BJ (cell line): ENCODE measurements around the gene MAN2A1. TPM values are rescaled to one million over a fixed set of nuclear protein-coding genes. Genes with fewer than 3 reads are reported as not detected.

ENCODE experiments used
- CTCF ChIA-PET: fragments of 350-600 bp; formaldehyde crosslinking; extraction: SDS; loops from one replicate; lab custom pipeline; 2021; ENCODE audit warnings: antibody characterized with exemption, inconsistent platforms; lab: Yijun Ruan, JAX
- POLR2A ChIA-PET: fragments of 300-600 bp; sonication (Branson Sonifier 250); formaldehyde crosslinking; extraction: SDS; loops from one replicate; lab custom pipeline; 2021; ENCODE audit warnings: antibody characterized with exemption; lab: Charles Lee
- DNase-seq: peaks from one replicate; pipeline ENCODE4 v3.0.0-alpha.2; 2011; ENCODE audit warnings: low read depth
- H3K27me3 ChIP-seq: 2 replicates; pipeline ENCODE4 v1.6.0; 2011; ENCODE audit warnings: low read length; ENCODE audit not compliant: control insufficient read depth, insufficient read depth
- H3K36me3 ChIP-seq: 2 replicates; pipeline ENCODE4 v1.5.1; 2011; ENCODE audit warnings: low read length; ENCODE audit not compliant: control insufficient read depth, insufficient read depth
- H3K4me3 ChIP-seq: 2 replicates; pipeline ENCODE4 v1.5.1; 2011; ENCODE audit warnings: low read depth, mild to moderate bottlenecking, control low read depth, low read length
- polyA plus RNA-seq: library from polyadenylated mRNA; depleted of rRNA; stranded (reverse); fragments of >200 nt; gene quantifications from 2 replicates; pipeline ENCODE4 v1.2.3, GENCODE V29; 2011
- TF ChIP-seq, protein P1 (sequence below): IDR thresholded peaks from 2 replicates; pipeline ENCODE4 v1.5.1; 2011; ENCODE audit warnings: low read depth, mild to moderate bottlenecking, control low read depth, inconsistent platforms, low read length, moderate library complexity; ENCODE audit not compliant: insufficient read depth

MAN2A1 gene
- polyA plus RNA-seq, 1 experiment: 18.4 TPM

DNA sequence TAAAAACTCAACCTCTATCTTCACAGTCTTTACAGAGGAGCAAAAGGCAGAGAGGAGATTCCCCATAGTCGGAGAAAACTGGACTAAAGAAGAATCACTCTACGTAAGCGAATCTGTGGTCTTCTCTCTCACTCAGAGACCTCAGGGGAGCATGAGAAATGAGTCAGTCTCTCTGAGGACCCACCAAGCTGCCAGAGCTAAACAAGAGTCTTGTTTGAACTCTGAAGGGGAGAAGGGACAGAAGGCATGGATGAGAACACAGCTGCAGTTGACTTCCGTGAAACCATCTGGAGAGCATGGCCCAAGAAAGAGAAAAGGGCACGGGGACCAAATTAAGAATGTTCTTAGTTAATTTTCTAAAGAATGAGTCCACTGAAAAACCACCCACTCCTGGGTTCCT lies 12.8 kb upstream of the MAN2A1 start:
- no peaks in the 10 kb centered on the region for H3K36me3 ChIP-seq
- H3K27me3 ChIP-seq: peaks cover 4% of the 10 kb centered on the region; the same call in 1 of the 2 replicates
- CTCF ChIA-PET: interaction anchor here (0.7 to 1.6 kb wide), 2 partner anchors 11 to 115 kb away, joined by 3 to 4 read pairs; no protein-coding TSS in a partner anchor
- TF ChIP-seq, protein P1, sequence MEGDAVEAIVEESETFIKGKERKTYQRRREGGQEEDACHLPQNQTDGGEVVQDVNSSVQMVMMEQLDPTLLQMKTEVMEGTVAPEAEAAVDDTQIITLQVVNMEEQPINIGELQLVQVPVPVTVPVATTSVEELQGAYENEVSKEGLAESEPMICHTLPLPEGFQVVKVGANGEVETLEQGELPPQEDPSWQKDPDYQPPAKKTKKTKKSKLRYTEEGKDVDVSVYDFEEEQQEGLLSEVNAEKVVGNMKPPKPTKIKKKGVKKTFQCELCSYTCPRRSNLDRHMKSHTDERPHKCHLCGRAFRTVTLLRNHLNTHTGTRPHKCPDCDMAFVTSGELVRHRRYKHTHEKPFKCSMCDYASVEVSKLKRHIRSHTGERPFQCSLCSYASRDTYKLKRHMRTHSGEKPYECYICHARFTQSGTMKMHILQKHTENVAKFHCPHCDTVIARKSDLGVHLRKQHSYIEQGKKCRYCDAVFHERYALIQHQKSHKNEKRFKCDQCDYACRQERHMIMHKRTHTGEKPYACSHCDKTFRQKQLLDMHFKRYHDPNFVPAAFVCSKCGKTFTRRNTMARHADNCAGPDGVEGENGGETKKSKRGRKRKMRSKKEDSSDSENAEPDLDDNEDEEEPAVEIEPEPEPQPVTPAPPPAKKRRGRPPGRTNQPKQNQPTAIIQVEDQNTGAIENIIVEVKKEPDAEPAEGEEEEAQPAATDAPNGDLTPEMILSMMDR: no peak
- no peak for DNase-seq
- no peak overlapping the region for H3K4me3 ChIP-seq
- POLR2A ChIA-PET: no interaction called here

DNA sequence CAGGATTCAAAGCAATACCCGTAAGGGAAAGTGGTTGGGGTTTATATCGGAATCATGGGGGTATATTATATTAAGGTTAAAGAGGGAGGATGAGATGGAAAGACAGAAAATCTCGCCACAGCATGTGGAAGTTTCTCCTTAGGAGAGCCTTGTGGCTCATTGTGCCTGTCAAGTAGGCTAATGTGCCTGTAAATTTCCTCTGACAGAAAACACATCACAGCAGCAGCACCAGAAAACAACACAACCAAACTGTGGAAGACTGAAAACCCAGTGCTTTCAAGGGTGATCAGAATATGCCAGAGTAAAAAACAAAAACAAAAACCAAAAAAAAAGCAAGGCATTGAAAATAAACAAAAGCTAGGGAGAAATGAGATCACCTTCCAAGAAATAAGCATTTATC lies 11.3 kb upstream of the MAN2A1 start:
- Histone ChIP-seq H3K27me3 (peaks cover 4% of the 10 kb centered on the region; the same call in 1 of the 2 replicates), H3K36me3 (no peaks in the 10 kb centered on the region), H3K4me3 (no peak overlapping the region)
- POLR2A ChIA-PET: no interaction called here
- TF ChIP-seq, protein P1: no peak
- CTCF ChIA-PET: no interaction called here
- no peak for DNase-seq

DNA sequence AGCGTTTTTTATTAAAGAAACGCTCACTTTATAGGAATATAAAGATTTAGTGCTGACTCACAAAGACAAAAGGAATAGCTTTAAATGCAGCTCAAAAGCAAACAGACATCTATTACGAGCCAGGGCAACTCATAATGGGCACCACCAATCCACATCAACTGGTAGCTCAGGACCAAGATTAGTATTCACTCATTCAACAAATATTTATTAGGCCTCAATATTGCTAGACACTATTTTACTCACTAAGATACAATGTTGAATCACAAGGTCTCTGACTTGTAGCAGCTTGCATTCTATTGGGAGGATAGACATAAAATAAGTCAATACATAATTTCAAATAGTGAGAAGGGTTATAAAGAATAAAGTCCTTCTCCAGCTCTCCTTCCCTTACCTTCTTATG lies 8.0 kb upstream of the MAN2A1 start:
- ChIA-PET CTCF (no interaction called here), POLR2A (no interaction called here)
- DNase-seq: no peak
- Histone ChIP-seq H3K27me3 (peaks cover 3% of the 10 kb centered on the region; the same call in 1 of the 2 replicates), H3K36me3 (no peaks in the 10 kb centered on the region), H3K4me3 (no peak overlapping the region)
- TF ChIP-seq, protein P1: no peak

DNA sequence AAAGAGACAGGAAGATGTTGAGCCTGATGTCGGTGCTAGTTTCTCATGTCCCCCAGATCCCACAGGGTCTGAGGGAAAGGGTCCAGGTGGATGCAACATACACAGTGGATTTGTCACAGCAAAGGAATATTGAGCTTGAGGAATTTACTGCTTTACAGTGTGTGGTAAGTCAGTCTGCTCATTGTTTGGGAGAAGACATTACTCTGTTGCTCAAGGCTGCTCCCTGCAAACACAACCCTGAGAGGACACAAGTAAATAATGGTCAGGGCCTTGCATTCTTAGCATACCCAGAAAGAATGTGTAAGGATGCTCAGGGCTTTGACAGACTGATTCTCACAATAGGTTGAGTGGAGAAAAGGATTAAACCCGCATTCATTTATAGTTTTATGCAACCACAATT lies 7.3 kb upstream of the MAN2A1 start:
- ChIA-PET CTCF (no interaction called here), POLR2A (no interaction called here)
- DNase-seq: no peak
- Histone ChIP-seq H3K36me3 (no peaks in the 10 kb centered on the region), H3K27me3 (peaks cover 3% of the 10 kb centered on the region; the same call in 1 of the 2 replicates), H3K4me3 (no peak overlapping the region)
- TF ChIP-seq, protein P1: no peak

DNA sequence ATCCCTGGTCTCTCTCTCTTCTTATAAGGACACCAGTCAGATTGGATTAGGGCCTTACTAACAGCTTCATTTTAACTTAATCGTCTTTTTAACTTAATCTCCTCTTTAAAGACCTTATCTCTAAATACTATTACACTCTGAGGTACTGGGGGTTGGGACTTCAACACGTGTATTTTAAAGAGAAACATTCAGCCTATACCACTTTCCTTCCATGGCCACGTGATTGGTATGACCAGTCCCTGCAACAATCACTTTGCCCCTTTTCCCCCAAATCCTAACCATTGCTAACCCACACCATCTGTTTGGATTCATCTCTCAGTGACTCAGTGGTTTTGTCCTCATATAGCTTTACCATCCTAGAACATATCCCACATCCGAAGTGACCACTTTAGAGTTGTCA lies 3.8 kb upstream of the MAN2A1 start:
- peaks cover 3% of the 10 kb centered on the region; the same call in 1 of the 2 replicates for H3K27me3 ChIP-seq
- POLR2A ChIA-PET: no interaction called here
- TF ChIP-seq, protein P1: no peak
- no peak for DNase-seq
- CTCF ChIA-PET: no interaction called here
- H3K36me3 ChIP-seq: no peaks in the 10 kb centered on the region
- H3K4me3 ChIP-seq: no peak overlapping the region
